Measurements from ENCODE around the gene OSM. TPM values are rescaled to one million over a fixed set of nuclear protein-coding genes. Genes with fewer than 3 reads are reported as not detected.
"Not testable (repeated sequence)": the region's sequence is repeated elsewhere in the genome, so short reads cannot be mapped to it uniquely, and the experiment has no call there.

The OSM gene
- total RNA-seq, 1 donor from 2014 or later: 0.36 TPM

DNA sequence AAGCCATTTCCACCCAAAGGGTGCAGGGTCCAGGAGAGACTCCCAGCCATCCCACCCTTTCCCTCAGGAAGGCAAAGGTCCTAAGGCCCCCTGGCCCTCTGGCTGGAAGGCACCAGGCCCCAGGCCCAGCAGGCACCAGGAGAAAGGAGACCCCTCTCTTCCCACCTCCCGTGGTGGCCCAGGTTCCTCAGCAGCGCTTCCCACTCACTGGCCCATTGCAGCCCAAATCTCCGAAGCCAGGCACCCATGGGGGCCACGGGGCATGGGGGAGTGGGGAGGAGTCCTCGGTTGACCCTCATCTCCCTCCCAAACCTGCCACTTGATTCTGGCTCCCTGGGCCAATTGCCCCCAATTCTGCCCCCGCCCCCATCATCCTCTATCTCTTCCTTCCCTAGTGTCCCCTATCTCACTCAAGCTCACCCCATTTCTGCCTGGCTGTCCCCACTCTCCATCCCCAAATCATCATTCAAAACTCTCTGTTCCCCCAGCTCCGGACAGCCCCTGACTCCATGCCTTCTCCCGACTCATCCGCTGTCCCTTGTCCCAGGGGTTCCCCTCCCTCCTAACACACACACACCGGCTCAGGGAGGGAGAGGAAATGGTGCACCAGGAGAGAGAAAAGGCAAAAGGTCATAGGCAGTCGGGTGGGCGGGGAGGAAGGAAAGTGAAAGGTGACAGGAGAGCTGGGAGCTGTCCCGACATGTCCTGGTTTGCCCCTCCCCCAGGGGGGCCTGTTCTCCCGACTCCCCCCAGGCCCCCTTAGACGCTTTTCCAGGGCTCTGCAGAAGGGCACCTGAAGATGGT lies 21.3 kb downstream of the OSM start:
- no peak for DNase-seq (ENCODE audit: low spot score)

DNA sequence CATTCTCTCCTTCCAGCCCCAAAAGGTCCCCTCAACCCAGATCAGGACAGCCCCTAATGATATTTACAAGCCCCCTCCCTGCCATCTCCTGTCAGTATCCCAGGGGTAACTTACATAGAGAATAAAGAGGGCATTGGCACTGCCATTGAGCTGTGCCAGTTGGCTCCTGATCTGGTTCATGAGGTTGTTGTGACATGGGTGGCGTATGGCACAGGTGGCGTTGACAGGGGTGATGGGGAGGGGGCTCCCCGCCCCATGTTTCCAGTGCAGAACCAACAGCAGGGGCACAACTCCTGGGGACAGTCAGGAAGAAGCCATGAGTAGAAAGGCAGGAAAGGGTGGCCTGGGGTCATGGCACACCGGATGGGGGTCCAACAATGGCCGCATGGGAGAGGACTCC lies 22.0 kb downstream of the OSM start:
- DNase-seq (ENCODE audit: low spot score): no peak

GRCh38 chr22:30244066-30244465 lies 22.6 kb downstream of the OSM start:
- DNase-seq (ENCODE audit: low spot score): no peak

GRCh38 chr22:30243661-30244060 lies 23.0 kb downstream of the OSM start:
- no peak for DNase-seq (ENCODE audit: low spot score)

GRCh38 chr22:30241576-30242371 lies 24.9 kb downstream of the OSM start:
- DNase-seq (ENCODE audit: low spot score): no peak

GRCh38 chr22:30240541-30241417 lies 25.9 kb downstream of the OSM start:
- no peak for DNase-seq (ENCODE audit: low spot score)

- no peak for DNase-seq (ENCODE audit: low spot score)
These were observed 26.9 kb downstream of the OSM start for GRCh38 chr22:30239488-30240405.

- no peak for DNase-seq (ENCODE audit: low spot score)
These were observed 27.8 kb downstream of the OSM start for GRCh38 chr22:30238661-30239487.

- no peak for DNase-seq (ENCODE audit: low spot score)
These were observed 28.5 kb downstream of the OSM start for GRCh38 chr22:30238136-30238535.

- DNase-seq (ENCODE audit: low spot score): no peak
These were observed 29.8 kb downstream of the OSM start for GRCh38 chr22:30236875-30237274.

GRCh38 chr22:30235687-30236170 lies 30.9 kb downstream of the OSM start:
- DNase-seq (ENCODE audit: low spot score): no peak

DNA sequence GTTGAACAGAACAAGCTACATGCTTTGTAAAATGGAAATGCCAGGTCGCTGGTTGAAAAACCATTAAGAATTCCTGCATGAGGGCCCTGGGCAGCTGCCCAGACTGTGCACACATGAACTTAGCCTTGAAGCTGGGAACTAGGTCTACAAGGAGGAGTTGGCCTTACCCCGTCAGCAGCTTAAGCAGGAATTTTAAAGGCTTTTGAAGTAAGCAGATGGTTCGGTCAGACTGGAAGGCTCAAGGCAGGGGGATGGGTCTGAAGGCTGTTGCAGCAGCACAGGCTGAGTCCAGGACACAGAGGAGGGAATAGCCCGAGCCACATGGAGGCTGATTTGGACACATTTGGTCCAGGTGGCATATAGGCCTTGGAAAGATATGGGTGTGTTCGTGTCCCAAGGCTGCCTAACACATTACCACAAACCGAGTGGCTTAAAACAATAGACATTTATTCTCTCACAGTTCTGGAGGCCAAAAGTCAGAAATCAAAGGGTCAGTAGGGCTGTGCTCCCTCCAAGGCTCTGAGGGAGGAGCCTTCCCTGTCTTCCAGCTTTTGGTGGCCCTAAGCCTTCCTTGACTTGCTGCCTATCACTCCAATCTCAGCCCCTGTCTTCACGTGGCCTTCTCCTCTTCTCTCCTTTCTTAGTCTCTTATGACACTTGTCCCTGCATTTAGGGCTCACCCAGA lies 31.7 kb downstream of the OSM start:
- no peak for DNase-seq (ENCODE audit: low spot score)

- not testable (repeated sequence) for DNase-seq (ENCODE audit: low spot score)
These were observed 32.3 kb downstream of the OSM start for GRCh38 chr22:30234325-30234724.

DNA sequence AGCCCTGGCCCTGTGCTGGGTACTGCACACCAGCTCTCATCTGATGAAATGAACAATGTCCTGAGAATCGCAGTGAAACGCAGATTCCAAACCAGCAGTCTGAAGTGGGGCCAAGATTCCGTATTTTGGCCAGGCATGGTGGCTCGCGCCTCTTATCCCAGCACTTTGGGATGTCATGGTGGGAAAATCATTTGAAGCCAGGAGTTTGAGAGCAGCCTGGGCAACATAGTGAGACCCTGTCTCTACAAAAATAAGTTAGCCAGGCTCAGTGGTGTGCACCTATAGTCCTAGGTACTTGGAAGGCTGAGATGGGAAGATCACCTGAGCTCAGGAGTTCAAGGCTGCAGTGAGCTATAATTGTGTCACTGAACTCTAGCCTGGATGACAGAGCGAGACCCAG lies 33.1 kb downstream of the OSM start:
- no peak for DNase-seq (ENCODE audit: low spot score)

- no peak for DNase-seq (ENCODE audit: low spot score)
These were observed 33.9 kb downstream of the OSM start for GRCh38 chr22:30232716-30233218.

- DNase-seq (ENCODE audit: low spot score): no peak
These were observed 35.7 kb downstream of the OSM start for GRCh38 chr22:30230787-30231461.

DNA sequence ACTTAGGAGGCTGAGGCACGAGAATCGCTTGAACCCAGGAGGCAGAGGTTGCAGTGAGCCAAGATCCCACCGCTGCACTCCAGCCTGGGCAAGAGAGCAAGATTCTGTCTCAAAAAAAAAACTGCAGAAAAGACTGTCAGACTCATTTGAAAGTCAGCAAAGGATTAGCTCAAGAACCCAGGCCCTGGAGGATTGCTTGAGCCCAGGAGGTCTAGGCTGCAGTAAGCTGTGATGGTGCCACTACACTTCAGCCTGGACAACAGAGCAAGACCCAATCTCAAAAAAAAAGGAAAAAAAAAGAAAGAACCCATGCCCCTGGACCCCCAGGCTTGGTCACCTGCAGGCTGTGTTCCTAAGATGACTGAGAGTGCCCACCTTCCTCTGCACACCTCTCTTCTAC lies 36.3 kb downstream of the OSM start:
- no peak for DNase-seq (ENCODE audit: low spot score)

GRCh38 chr22:30228509-30229359 lies 37.9 kb downstream of the OSM start:
- DNase-seq (ENCODE audit: low spot score): no peak

Measured in ureter (tissue), 1 donor.